Measurements from ENCODE around the gene EDEM1.

The EDEM1 gene

DNA sequence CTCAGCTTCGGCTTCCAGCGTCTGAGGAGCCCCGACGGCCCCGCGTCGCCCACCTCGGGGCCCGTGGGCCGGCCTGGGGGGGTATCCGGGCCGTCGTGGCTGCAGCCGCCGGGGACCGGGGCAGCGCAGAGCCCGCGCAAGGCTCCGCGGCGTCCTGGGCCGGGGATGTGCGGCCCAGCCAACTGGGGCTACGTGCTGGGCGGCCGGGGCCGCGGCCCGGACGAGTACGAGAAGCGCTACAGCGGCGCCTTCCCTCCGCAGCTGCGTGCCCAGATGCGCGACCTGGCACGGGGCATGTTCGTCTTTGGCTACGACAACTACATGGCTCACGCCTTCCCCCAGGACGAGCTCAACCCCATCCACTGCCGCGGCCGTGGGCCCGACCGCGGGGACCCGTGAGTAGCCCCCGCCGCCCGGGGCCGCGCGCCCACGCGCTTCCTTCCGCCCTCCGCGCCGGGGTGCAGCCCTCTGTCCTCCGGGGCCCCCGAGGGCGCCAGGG is 462 bp downstream of the EDEM1 start:
- Mint-ChIP-seq H3K4me3 (peak overlapping the region; percentile 93 to 98 (median 94)), H3K27me3 (ENCODE audit: low read depth) (no peaks in the 10 kb centered on the region), H3K9me3 (no peaks in the 10 kb centered on the region), H3K27ac (peak overlapping the region in 2 of 3 experiments; percentile 71 to 78), H3K36me3 (ENCODE audit: low read depth) (peaks cover 20% of the 10 kb centered on the region), H3K4me1 (peaks cover 39% of the 10 kb centered on the region)
- no peak for TF ChIP-seq CTCF (IDR thresholded peaks at IDR 0.05; ENCODE audit: unreplicated experiment in 3 of 3)

GRCh38 chr3:5188419-5189221 is 1.1 kb downstream of the EDEM1 start:
- no peak for TF ChIP-seq CTCF (IDR thresholded peaks at IDR 0.05; ENCODE audit: unreplicated experiment in 3 of 3)
- Mint-ChIP-seq H3K27me3 (ENCODE audit: low read depth) (no peaks in the 10 kb centered on the region), H3K27ac (peak overlapping the region; percentile 71 to 92 (median 87)), H3K4me3 (peak overlapping the region; percentile 93 to 98 (median 94)), H3K4me1 (peaks cover 39% of the 10 kb centered on the region), H3K9me3 (no peaks in the 10 kb centered on the region), H3K36me3 (ENCODE audit: low read depth) (peaks cover 22% of the 10 kb centered on the region)

- Mint-ChIP-seq H3K4me1 (peaks cover 39% of the 10 kb centered on the region), H3K27ac (no peak overlapping the region), H3K9me3 (no peaks in the 10 kb centered on the region), H3K36me3 (ENCODE audit: low read depth) (peaks cover 22% of the 10 kb centered on the region), H3K27me3 (ENCODE audit: low read depth) (no peaks in the 10 kb centered on the region), H3K4me3 (peak overlapping the region; percentile 67 to 82 (median 75))
- no peak for TF ChIP-seq CTCF (IDR thresholded peaks at IDR 0.05; ENCODE audit: unreplicated experiment in 3 of 3)
These were observed 2.8 kb downstream of the EDEM1 start for GRCh38 chr3:5190147-5190791.

- no peak overlapping the region for H3K27ac Mint-ChIP-seq
- no peak for TF ChIP-seq CTCF (IDR thresholded peaks at IDR 0.05; ENCODE audit: unreplicated experiment in 3 of 3)
- H3K27me3 Mint-ChIP-seq (ENCODE audit: low read depth), result no peaks in the 10 kb centered on the region
- peak overlapping the region; percentile 32 to 52 (median 49) for H3K4me3 Mint-ChIP-seq
- peaks cover 25% of the 10 kb centered on the region for H3K36me3 Mint-ChIP-seq (ENCODE audit: low read depth)
- peaks cover 33% of the 10 kb centered on the region for H3K4me1 Mint-ChIP-seq
- H3K9me3 Mint-ChIP-seq, result no peaks in the 10 kb centered on the region
These were observed 4.2 kb downstream of the EDEM1 start for GRCh38 chr3:5191555-5192304.

GRCh38 chr3:5192571-5193365 is 5.3 kb downstream of the EDEM1 start:
- TF ChIP-seq CTCF (IDR thresholded peaks at IDR 0.05; ENCODE audit: unreplicated experiment in 3 of 3), result no peak
- H3K27me3 Mint-ChIP-seq (ENCODE audit: low read depth), result no peaks in the 10 kb centered on the region
- no peak overlapping the region for H3K4me3 Mint-ChIP-seq
- peaks cover 27% of the 10 kb centered on the region for H3K4me1 Mint-ChIP-seq
- peaks cover 35% of the 10 kb centered on the region for H3K36me3 Mint-ChIP-seq (ENCODE audit: low read depth)
- no peaks in the 10 kb centered on the region for H3K9me3 Mint-ChIP-seq
- no peak overlapping the region for H3K27ac Mint-ChIP-seq
